SU-DHL-6 (cell line): Measurements from ENCODE around the gene LCN9.

Experiments used
- EZH2phosphoT487 ChIP-seq: fragments of 200-600 bp; sonication (generic), shearing (Covaris generic); conservative IDR thresholded peaks from 2 replicates; pipeline ENCODE4 v1.6.1; 2018; ENCODE audit warnings: mild to moderate bottlenecking, antibody characterized with exemption, low read length, moderate library complexity, mixed read lengths
- TF ChIP-seq, protein P1 (sequence below): fragments of 200-600 bp; sonication (generic); IDR thresholded peaks from one replicate; pipeline ENCODE4 v1.5.1; 2017; ENCODE audit warnings: antibody characterized with exemption, mild to moderate bottlenecking, low read length, moderate library complexity; ENCODE audit not compliant: insufficient read depth, poor library complexity, severe bottlenecking

DNA sequence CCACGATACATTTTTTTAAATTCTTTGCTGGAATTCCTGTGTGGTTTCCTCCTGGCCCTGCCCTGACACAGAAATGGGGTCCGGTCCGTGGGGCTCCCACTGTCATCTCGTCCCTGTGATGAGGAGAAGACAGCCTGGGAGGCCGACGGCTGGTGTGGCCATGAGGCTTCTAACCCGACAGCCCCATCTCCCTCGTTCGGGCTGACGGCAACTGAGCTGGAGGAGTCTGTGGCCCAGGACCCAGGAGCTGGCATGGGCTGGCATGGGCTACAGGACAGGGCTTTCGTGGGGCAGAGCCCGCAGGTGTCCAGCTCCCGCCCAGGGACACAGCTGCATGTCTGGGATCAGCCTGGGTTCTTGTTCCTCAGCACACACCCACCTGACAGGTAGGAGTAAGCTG is 13.8 kb downstream of the LCN9 start:
- TF ChIP-seq, protein P1, sequence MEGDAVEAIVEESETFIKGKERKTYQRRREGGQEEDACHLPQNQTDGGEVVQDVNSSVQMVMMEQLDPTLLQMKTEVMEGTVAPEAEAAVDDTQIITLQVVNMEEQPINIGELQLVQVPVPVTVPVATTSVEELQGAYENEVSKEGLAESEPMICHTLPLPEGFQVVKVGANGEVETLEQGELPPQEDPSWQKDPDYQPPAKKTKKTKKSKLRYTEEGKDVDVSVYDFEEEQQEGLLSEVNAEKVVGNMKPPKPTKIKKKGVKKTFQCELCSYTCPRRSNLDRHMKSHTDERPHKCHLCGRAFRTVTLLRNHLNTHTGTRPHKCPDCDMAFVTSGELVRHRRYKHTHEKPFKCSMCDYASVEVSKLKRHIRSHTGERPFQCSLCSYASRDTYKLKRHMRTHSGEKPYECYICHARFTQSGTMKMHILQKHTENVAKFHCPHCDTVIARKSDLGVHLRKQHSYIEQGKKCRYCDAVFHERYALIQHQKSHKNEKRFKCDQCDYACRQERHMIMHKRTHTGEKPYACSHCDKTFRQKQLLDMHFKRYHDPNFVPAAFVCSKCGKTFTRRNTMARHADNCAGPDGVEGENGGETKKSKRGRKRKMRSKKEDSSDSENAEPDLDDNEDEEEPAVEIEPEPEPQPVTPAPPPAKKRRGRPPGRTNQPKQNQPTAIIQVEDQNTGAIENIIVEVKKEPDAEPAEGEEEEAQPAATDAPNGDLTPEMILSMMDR: no peak
- TF ChIP-seq EZH2phosphoT487: no peak
